ACC112 (cell line): ENCODE data around the gene PPP1CA.

Experiments
- H2AFZ ChIP-seq: fragments of 200-600 bp; sonication (generic); one replicate; pipeline ENCODE4 v1.6.0; 2017; ENCODE audit warnings: antibody characterized with exemption, low read length; ENCODE audit not compliant: unreplicated experiment
- H3K27ac ChIP-seq: fragments of 200-600 bp; sonication (generic); 2 replicates; pipeline ENCODE4 v1.5.1; 2014; ENCODE audit warnings: low read depth, mild to moderate bottlenecking, antibody characterized with exemption, low read length, moderate library complexity
- H3K27me3 ChIP-seq: fragments of 200-600 bp; sonication (generic); 2 replicates; pipeline ENCODE4 v1.6.1; 2014; ENCODE audit warnings: mild to moderate bottlenecking, antibody characterized with exemption, low read length, moderate library complexity, mixed read lengths; ENCODE audit not compliant: insufficient read depth
- H3K36me3 ChIP-seq: fragments of 200-600 bp; sonication (generic); 2 replicates; pipeline ENCODE4 v1.6.1; 2016; ENCODE audit warnings: mild to moderate bottlenecking, antibody characterized with exemption, low read length, moderate library complexity, mixed read lengths; ENCODE audit not compliant: insufficient read depth
- H3K4me1 ChIP-seq: fragments of 200-600 bp; sonication (generic); one replicate; pipeline ENCODE4 v1.6.1; 2016; ENCODE audit warnings: low read length, mixed read lengths; ENCODE audit not compliant: insufficient read depth, unreplicated experiment, control insufficient read depth
- H3K4me3 ChIP-seq: fragments of 200-600 bp; sonication (generic); 2 replicates; pipeline ENCODE4 v1.5.1; 2014; ENCODE audit warnings: mild to moderate bottlenecking, low read depth, low read length
- H3K79me2 ChIP-seq: fragments of 200-600 bp; sonication (generic); one replicate; pipeline ENCODE4 v1.6.0; 2016; ENCODE audit warnings: low read length; ENCODE audit not compliant: control insufficient read depth, unreplicated experiment, insufficient read depth

PPP1CA gene

GRCh38 chr11:67371911-67372320 is 29.7 kb downstream of the PPP1CA start:
- peak overlapping the region; percentile 58 for H3K27ac ChIP-seq
- H3K79me2 ChIP-seq, result peaks cover 60% of the 10 kb centered on the region
- H3K4me1 ChIP-seq, result peaks cover 69% of the 10 kb centered on the region
- no peaks in the 10 kb centered on the region for H3K36me3 ChIP-seq
- no peak overlapping the region for H2AFZ ChIP-seq
- peak overlapping the region; percentile 95 for H3K4me3 ChIP-seq
- H3K27me3 ChIP-seq, result no peaks in the 10 kb centered on the region

GRCh38 chr11:67371189-67371910 is 30.3 kb downstream of the PPP1CA start:
- H3K4me1 ChIP-seq, result peaks cover 73% of the 10 kb centered on the region
- no peaks in the 10 kb centered on the region for H3K36me3 ChIP-seq
- H3K4me3 ChIP-seq, result peak overlapping the region; percentile 95
- H3K27me3 ChIP-seq, result no peaks in the 10 kb centered on the region
- no peak overlapping the region for H2AFZ ChIP-seq
- peak overlapping the region; percentile 58; the same call in 1 of the 2 replicates for H3K27ac ChIP-seq
- H3K79me2 ChIP-seq, result peaks cover 66% of the 10 kb centered on the region

- Histone ChIP-seq H3K27ac (peak overlapping the region; percentile 58; the same call in 1 of the 2 replicates), H3K79me2 (peaks cover 74% of the 10 kb centered on the region), H3K4me3 (peak overlapping the region; percentile 95), H3K36me3 (peaks cover 2% of the 10 kb centered on the region; the same call in 1 of the 2 replicates), H3K27me3 (no peaks in the 10 kb centered on the region), H3K4me1 (peaks cover 72% of the 10 kb centered on the region), H2AFZ (no peak overlapping the region)
Measured at GRCh38 chr11:67370351-67371076, 31.1 kb downstream of the PPP1CA start.

- H3K36me3 ChIP-seq, result peaks cover 9% of the 10 kb centered on the region; the same call in 1 of the 2 replicates
- H3K4me1 ChIP-seq, result peaks cover 69% of the 10 kb centered on the region
- no peak overlapping the region for H2AFZ ChIP-seq
- H3K27ac ChIP-seq, result peak overlapping the region; percentile 58
- peak overlapping the region; percentile 95 for H3K4me3 ChIP-seq
- H3K79me2 ChIP-seq, result peaks cover 80% of the 10 kb centered on the region
- H3K27me3 ChIP-seq, result no peaks in the 10 kb centered on the region
Measured at GRCh38 chr11:67369801-67370284, 31.8 kb downstream of the PPP1CA start.

- peak overlapping the region; percentile 11 for H3K4me3 ChIP-seq
- H3K36me3 ChIP-seq, result peaks cover 14% of the 10 kb centered on the region; the same call in 1 of the 2 replicates
- H2AFZ ChIP-seq, result no peak overlapping the region
- no peaks in the 10 kb centered on the region for H3K27me3 ChIP-seq
- peaks cover 64% of the 10 kb centered on the region for H3K4me1 ChIP-seq
- peak overlapping the region; percentile 58 for H3K27ac ChIP-seq
- peaks cover 85% of the 10 kb centered on the region for H3K79me2 ChIP-seq
Measured at GRCh38 chr11:67369275-67369674, 32.4 kb downstream of the PPP1CA start.

- Histone ChIP-seq H3K36me3 (peaks cover 16% of the 10 kb centered on the region; the same call in 1 of the 2 replicates), H2AFZ (no peak overlapping the region), H3K27ac (peak overlapping the region; percentile 58), H3K4me3 (no peak overlapping the region), H3K79me2 (peaks cover 88% of the 10 kb centered on the region), H3K27me3 (no peaks in the 10 kb centered on the region), H3K4me1 (peaks cover 64% of the 10 kb centered on the region)
Measured at GRCh38 chr11:67368621-67369020, 33.0 kb downstream of the PPP1CA start.

- H3K79me2 ChIP-seq, result peaks cover 82% of the 10 kb centered on the region
- no peaks in the 10 kb centered on the region for H3K27me3 ChIP-seq
- H3K27ac ChIP-seq, result peak overlapping the region; percentile 37
- H3K4me1 ChIP-seq, result peaks cover 64% of the 10 kb centered on the region
- peaks cover 17% of the 10 kb centered on the region; the same call in 1 of the 2 replicates for H3K36me3 ChIP-seq
- H2AFZ ChIP-seq, result no peak overlapping the region
- H3K4me3 ChIP-seq, result 0 out of 2 replicates have a peak overlapping the region, but pooled peaks have one; percentile 21
Measured at GRCh38 chr11:67367761-67368227, 33.9 kb downstream of the PPP1CA start.

GRCh38 chr11:67366961-67367760 is 34.5 kb downstream of the PPP1CA start:
- H3K36me3 ChIP-seq, result peaks cover 19% of the 10 kb centered on the region; the same call in 1 of the 2 replicates
- H3K4me3 ChIP-seq, result peak overlapping the region; percentile 21
- peaks cover 64% of the 10 kb centered on the region for H3K4me1 ChIP-seq
- H3K27me3 ChIP-seq, result no peaks in the 10 kb centered on the region
- no peak overlapping the region for H2AFZ ChIP-seq
- H3K27ac ChIP-seq, result peak overlapping the region; percentile 58
- peaks cover 82% of the 10 kb centered on the region for H3K79me2 ChIP-seq

- Histone ChIP-seq H3K79me2 (peaks cover 76% of the 10 kb centered on the region), H3K27me3 (no peaks in the 10 kb centered on the region), H3K4me3 (peak overlapping the region; percentile 21), H2AFZ (no peak overlapping the region), H3K36me3 (peaks cover 19% of the 10 kb centered on the region; the same call in 1 of the 2 replicates), H3K27ac (peak overlapping the region; percentile 58), H3K4me1 (peaks cover 60% of the 10 kb centered on the region)
Measured at GRCh38 chr11:67366546-67366945, 35.1 kb downstream of the PPP1CA start.
